Right lobe of liver (tissue), 6 donors: ENCODE data around the gene ATP11B. TPM values are rescaled to one million over a fixed set of nuclear protein-coding genes. Genes with fewer than 3 reads are reported as not detected.

Experiments
- ATAC-seq, 4 donors: fragments of 200-7000 bp; cut with Tn5 transposase; one replicate each; pipeline ENCODE4 v1.9.1; 2020; ENCODE audit warnings: mild to moderate bottlenecking in 4 of 4, moderate library complexity in 4 of 4
- DNase-seq, 3 donors: peaks; one replicate each; pipeline ENCODE4 v3.0.0-alpha.2; 2020
- H3K27ac ChIP-seq, 3 donors: fragments of 200-600 bp; one replicate each; pipeline ENCODE4 v1.8.0; 2022
- H3K27me3 ChIP-seq, 2 donors: fragments of 200-600 bp; one replicate each; pipeline ENCODE4 v1.8.0; 2022
- H3K36me3 ChIP-seq, 4 donors: fragments of 200-600 bp; sonication (generic) in 1 of 4; one replicate each; pipeline versions ENCODE4 v1.5.1 to v1.8.0; 2017 to 2022; ENCODE audit warnings: control low read depth in 1 of 4
- H3K4me1 ChIP-seq, 4 donors: fragments of 200-600 bp; sonication (generic) in 1 of 4; one replicate each; pipeline versions ENCODE4 v1.5.1 to v1.8.0; 2017 to 2022; ENCODE audit warnings: control low read depth in 1 of 4
- H3K4me3 ChIP-seq, 3 donors: fragments of 200-600 bp; one replicate each; pipeline ENCODE4 v1.8.0; 2022
- H3K9me3 ChIP-seq, 4 donors: fragments of 200-600 bp; sonication (generic) in 1 of 4; one replicate each; pipeline versions ENCODE4 v1.5.1 to v1.8.0; 2017 to 2022; ENCODE audit warnings: control low read depth in 1 of 4
- POLR2A ChIP-seq: fragments of 450-650 bp; IDR thresholded peaks from one replicate; pipeline ENCODE4 v1.6.1; 2017; ENCODE audit warnings: antibody characterized with exemption, mild to moderate bottlenecking
- WGBS: methylation state at CpG from one replicate; pipeline ENCODE4 v1.1.6; 2018; ENCODE audit warnings: low coverage, low lambda C conversion rate; ENCODE audit not compliant: insufficient coverage; ENCODE audit errors: missing lambda C conversion rate; 5-methylcytosine and 5-hydroxymethylcytosine counted together
- intact Hi-C, 2 donors: fragments of 100-400 bp; cut with DNase I; formaldehyde crosslinking; loops; one replicate each; pipeline versions ENCODE4 v1.11.2 to v1.14.1; 2022
- total RNA-seq, 6 experiments: library from RNA; depleted of rRNA in 2 of 6; stranded (reverse); fragments of >200 nt in 2 of 6; fragmentation: NEBNext Ultra II Directional in 3 of 6; extraction: Animal tissue kit (Norgen Biotek cat#: 25700) in 3 of 6; gene quantifications; one replicate each; pipeline versions ENCODE4 v1.1.0 to v1.2.4, GENCODE V29; 2016 to 2023
- TF ChIP-seq, protein P1 (sequence below), 4 donors: fragments of 200-600 bp in 3 of 4; fragments of 450-650 bp in 1 of 4; IDR thresholded peaks; one replicate each; pipeline versions ENCODE4 v1.5.1 to v1.8.0; 2016 to 2022; ENCODE audit warnings: antibody characterized with exemption in 4 of 4, mild to moderate bottlenecking in 2 of 4
- donor health status: DM: no; HTN: yes; CAD: no.
- donor health status: DM: no; HTN: no; CAD: no.
- donor health status: DM: no; HTN: no; CAD: no.
- donor health status: DM: no; HTN: yes; CAD: no.
- donor health status: DM: no; HTN: yes; CAD: no.

ATP11B gene
- total RNA-seq, 6 experiments from 2014 or later = 25.1 to 36.3 (median 27.8) TPM

DNA sequence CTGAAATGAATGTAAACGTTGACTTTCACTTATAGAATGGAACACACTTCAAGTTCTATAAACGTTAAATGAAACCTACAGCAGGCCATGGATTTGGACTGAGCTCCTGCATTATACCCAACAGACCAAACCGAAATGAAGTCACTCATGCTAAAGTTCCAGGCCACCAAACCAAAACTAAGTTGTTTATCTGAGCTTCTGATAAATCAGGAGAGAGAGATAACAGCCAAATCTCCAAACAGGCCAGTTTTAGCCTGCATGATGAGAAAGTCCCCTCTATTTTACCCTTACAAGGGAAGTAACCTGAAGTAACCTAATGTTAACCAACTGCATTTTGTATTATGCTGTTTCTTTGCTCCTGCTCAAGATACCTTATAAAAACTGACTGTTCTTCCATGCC is 142.5 kb downstream of the ATP11B start:
- Histone ChIP-seq H3K27me3 (no peaks in the 10 kb centered on the region), H3K4me3 (no peak overlapping the region), H3K9me3 (no peaks in the 10 kb centered on the region), H3K27ac (no peak overlapping the region), H3K36me3 (no peaks in the 10 kb centered on the region), H3K4me1 (no peaks in the 10 kb centered on the region)
- WGBS = 81% methylated on average over 3 of the region's 3 CpGs
- intact Hi-C loops = no loop called here
- no peak for TF ChIP-seq POLR2A
- TF ChIP-seq, protein P1, sequence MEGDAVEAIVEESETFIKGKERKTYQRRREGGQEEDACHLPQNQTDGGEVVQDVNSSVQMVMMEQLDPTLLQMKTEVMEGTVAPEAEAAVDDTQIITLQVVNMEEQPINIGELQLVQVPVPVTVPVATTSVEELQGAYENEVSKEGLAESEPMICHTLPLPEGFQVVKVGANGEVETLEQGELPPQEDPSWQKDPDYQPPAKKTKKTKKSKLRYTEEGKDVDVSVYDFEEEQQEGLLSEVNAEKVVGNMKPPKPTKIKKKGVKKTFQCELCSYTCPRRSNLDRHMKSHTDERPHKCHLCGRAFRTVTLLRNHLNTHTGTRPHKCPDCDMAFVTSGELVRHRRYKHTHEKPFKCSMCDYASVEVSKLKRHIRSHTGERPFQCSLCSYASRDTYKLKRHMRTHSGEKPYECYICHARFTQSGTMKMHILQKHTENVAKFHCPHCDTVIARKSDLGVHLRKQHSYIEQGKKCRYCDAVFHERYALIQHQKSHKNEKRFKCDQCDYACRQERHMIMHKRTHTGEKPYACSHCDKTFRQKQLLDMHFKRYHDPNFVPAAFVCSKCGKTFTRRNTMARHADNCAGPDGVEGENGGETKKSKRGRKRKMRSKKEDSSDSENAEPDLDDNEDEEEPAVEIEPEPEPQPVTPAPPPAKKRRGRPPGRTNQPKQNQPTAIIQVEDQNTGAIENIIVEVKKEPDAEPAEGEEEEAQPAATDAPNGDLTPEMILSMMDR (IDR thresholded peaks at IDR 0.05) = no peak
- ATAC-seq = no peak
- no peak for DNase-seq

DNA sequence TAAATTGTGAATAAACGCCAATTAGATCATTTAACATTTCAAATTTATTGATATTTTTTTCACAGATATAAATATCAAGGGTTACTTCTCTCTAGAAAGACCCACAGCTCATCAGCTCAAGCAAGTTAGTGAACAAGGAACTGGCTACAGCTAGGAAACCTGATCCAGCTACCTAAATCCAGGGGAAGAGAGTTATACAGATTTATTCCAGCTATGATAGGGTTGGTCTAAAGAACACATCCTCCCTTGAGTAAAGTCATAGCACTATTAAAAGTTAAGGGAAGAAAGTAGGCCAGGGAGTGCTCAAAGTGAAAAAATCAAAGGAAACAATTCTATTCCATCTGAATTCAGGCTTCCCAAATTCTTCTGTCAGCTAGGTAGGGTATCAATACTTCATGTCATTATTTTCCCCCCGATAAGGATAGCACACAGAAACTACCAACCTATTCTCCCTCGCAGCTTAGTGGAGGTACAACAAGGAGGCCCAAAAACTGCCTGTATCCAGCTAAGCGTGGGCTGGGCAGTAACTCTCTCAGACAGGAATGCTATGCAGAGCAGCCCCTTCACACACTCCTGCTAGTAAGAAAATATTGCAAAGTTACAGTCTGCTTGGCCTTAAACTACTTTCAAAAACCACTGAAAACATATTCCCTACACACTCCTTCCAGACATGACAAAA is 143.1 kb downstream of the ATP11B start:
- DNase-seq = no peak
- Histone ChIP-seq H3K27me3 (no peaks in the 10 kb centered on the region), H3K4me3 (no peak overlapping the region), H3K4me1 (no peaks in the 10 kb centered on the region), H3K27ac (no peak overlapping the region), H3K36me3 (no peaks in the 10 kb centered on the region), H3K9me3 (no peaks in the 10 kb centered on the region)
- intact Hi-C loops = no loop called here
- 79% methylated on average over 1 of the region's 4 CpGs for WGBS
- no peak for TF ChIP-seq POLR2A
- TF ChIP-seq, protein P1 (IDR thresholded peaks at IDR 0.05) = no peak
- ATAC-seq = no peak

DNA sequence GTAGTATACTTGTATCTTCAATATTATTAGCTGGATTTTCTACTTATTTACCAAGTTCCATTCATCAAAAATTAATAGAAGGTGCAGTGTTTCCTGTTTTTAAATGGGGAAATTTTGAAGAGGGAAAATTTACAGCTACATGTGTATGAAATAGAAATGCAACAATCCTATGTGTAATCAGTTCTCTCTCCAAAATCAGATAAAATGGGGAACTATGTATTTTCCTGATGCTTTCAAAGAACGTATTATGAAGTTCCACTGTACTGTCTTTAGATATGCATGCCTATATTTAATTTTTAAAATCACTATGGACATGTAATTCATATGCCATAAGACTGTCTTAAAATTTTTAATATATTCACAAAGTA is 143.6 kb downstream of the ATP11B start:
- ATAC-seq = no peak

DNA sequence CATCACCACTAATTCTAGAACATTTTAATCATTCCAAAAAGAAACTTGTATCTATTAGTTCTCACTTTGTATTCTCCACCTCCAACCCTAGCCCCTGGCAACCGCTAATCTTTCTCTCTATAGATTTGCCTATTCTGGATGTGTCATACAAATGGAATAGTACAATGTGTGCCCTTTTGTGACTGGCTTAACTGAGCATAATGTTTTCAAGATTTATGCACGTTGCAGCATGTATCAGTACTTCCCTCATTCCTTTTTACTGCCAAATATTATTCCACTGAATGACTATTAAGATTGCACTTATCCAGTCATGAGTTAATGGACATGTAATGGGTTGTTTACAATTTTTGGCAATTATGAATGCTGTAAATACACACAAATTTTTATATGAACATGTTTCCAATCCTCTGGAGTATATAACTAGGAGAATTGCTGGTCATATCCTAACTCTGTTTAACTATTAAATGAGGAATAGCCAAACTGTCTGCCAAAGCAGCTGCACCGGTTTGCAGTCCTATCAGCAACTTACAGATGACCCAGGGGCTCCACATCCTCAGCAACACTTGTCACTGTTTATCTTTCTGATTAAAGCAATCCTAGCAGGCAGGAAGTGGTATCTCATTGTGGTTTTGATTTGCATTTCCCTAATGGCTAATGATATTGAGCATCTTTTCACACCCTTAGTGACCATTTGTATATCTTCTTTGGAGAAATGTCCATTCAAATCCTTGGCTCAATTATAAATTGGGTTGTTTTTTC is 144.2 kb downstream of the ATP11B start:
- H3K9me3 ChIP-seq = no peaks in the 10 kb centered on the region
- no peak overlapping the region for H3K4me3 ChIP-seq
- 72% methylated on average over 3 of the region's 3 CpGs for WGBS
- no peak for DNase-seq
- no peaks in the 10 kb centered on the region for H3K4me1 ChIP-seq
- H3K27me3 ChIP-seq = no peaks in the 10 kb centered on the region
- H3K36me3 ChIP-seq = no peaks in the 10 kb centered on the region
- no peak for ATAC-seq
- intact Hi-C loops = no loop called here
- TF ChIP-seq, protein P1 (IDR thresholded peaks at IDR 0.05) = no peak
- TF ChIP-seq POLR2A = no peak
- H3K27ac ChIP-seq = no peak overlapping the region

More for the DNA sequence above, 143.6 kb downstream of the ATP11B start:
- Histone ChIP-seq H3K27me3 (no peaks in the 10 kb centered on the region), H3K36me3 (no peaks in the 10 kb centered on the region), H3K4me1 (no peaks in the 10 kb centered on the region), H3K9me3 (no peaks in the 10 kb centered on the region), H3K4me3 (no peak overlapping the region), H3K27ac (no peak overlapping the region)
- TF ChIP-seq POLR2A = no peak
- TF ChIP-seq, protein P1 (IDR thresholded peaks at IDR 0.05) = no peak
- intact Hi-C loops = no loop called here
- no peak for DNase-seq
- WGBS = 63% methylated on average over 1 of the region's 1 CpG
